Gastrocnemius medialis (tissue), 4 donors: ENCODE data around the gene LEF1. TPM values are rescaled to one million over a fixed set of nuclear protein-coding genes. Genes with fewer than 3 reads are reported as not detected.

Source experiments
- ATAC-seq, 2 donors: fragments of 150-250 bp; one replicate each; pipeline ENCODE4 v1.9.1; 2016
- DNase-seq, 2 donors: peaks; one replicate each; pipeline ENCODE4 v3.0.0-alpha.2; 2019
- H3K27ac ChIP-seq, 4 donors: fragments of 200-600 bp; sonication (generic); 1 replicate in 1 of 4; 2 replicates in 3 of 4; pipeline ENCODE4 v1.5.1; 2016 to 2018; ENCODE audit warnings: mild to moderate bottlenecking in 2 of 4, moderate library complexity in 1 of 4
- H3K27me3 ChIP-seq, 3 donors: fragments of 200-600 bp; sonication (generic) in 2 of 3; 1 replicate in 1 of 3; 2 replicates in 2 of 3; pipeline versions ENCODE4 v1.5.1 to v1.6.0; 2016 to 2019; ENCODE audit warnings: mild to moderate bottlenecking in 1 of 3, moderate library complexity in 1 of 3
- H3K36me3 ChIP-seq, 2 donors: fragments of 200-600 bp; sonication (generic) in 1 of 2; one replicate each; pipeline ENCODE4 v1.5.1; 2017 to 2018
- H3K4me1 ChIP-seq, 2 donors: fragments of 200-600 bp; sonication (generic) in 1 of 2; one replicate each; pipeline ENCODE4 v1.5.1; 2016 to 2017; ENCODE audit warnings: mild to moderate bottlenecking in 2 of 2
- H3K4me3 ChIP-seq, 4 donors: fragments of 200-600 bp; sonication (generic) in 3 of 4; 1 replicate in 1 of 4; 2 replicates in 3 of 4; pipeline ENCODE4 v1.5.1; 2016 to 2019; ENCODE audit warnings: mild to moderate bottlenecking in 2 of 4
- H3K9me3 ChIP-seq, 3 donors: fragments of 200-600 bp; sonication (generic) in 2 of 3; 1 replicate in 1 of 3; 2 replicates in 2 of 3; pipeline ENCODE4 v1.5.1; 2016 to 2019
- CTCF ChIP-seq, 5 experiments: fragments of 450-650 bp in 3 of 5; fragments of 200-600 bp in 2 of 5; sonication (generic) in 2 of 5; IDR thresholded peaks in 4 of 5; conservative IDR thresholded peaks in 1 of 5; 1 replicate in 4 of 5; 2 replicates in 1 of 5; pipeline ENCODE4 v1.5.1; 2016 to 2019; ENCODE audit warnings: antibody characterized with exemption in 5 of 5, mild to moderate bottlenecking in 3 of 5, moderate library complexity in 3 of 5
- POLR2A ChIP-seq, 2 donors: fragments of 450-650 bp; IDR thresholded peaks; one replicate each; pipeline ENCODE4 v1.6.1; 2017; ENCODE audit warnings: antibody characterized with exemption in 2 of 2, mild to moderate bottlenecking in 2 of 2, moderate library complexity in 2 of 2
- in situ Hi-C, 4 donors: fragments of 200-750 bp; cut with MboI; loops; one replicate each; pipeline versions ENCODE4 v1.15.0 to v1.8.0; 2017; ENCODE audit warnings: low sequenced_read_pairs in 4 of 4
- intact Hi-C: fragments of 100-400 bp; cut with DNase I; formaldehyde crosslinking; loops from one replicate; pipeline ENCODE4 v1.15.1; 2023; ENCODE audit warnings: low total_unique reads
- total RNA-seq, 4 donors: library from RNA; depleted of rRNA; stranded (reverse); fragments of >200 nt; gene quantifications; one replicate each; pipeline versions ENCODE4 v1.1.0 to v1.2.3, GENCODE V29; 2016

LEF1 gene
- total RNA-seq, 4 donors from 2014 or later: 0.33 TPM; not detected in 3

- no peak for DNase-seq
- H3K27ac ChIP-seq: no peak overlapping the region
- no peaks in the 10 kb centered on the region for H3K36me3 ChIP-seq
- ATAC-seq: no peak
- H3K4me1 ChIP-seq: peaks cover 8 to 12% of the 10 kb centered on the region in 2 donors
- TF ChIP-seq POLR2A (IDR thresholded peaks at IDR 0.05) (no peak), CTCF (IDR thresholded peaks at IDR 0.05 in 4 of 5, conservative IDR thresholded peaks at IDR 0.05 in 1 of 5) (no peak)
- intact Hi-C loops: no loop called here
- H3K9me3 ChIP-seq: no peaks in the 10 kb centered on the region
- peaks cover 57 to 96% (median 82%) of the 10 kb centered on the region in 3 donors for H3K27me3 ChIP-seq
- no peak overlapping the region for H3K4me3 ChIP-seq
- in situ Hi-C loops: no loop called here
These were observed 5.4 kb downstream of the LEF1 start for GRCh38 chr4:108163351-108163750.

GRCh38 chr4:108160741-108161352, 7.9 kb downstream of the LEF1 start:
- Histone ChIP-seq H3K27me3 (peaks cover 34 to 81% (median 66%) of the 10 kb centered on the region in 3 donors), H3K9me3 (no peaks in the 10 kb centered on the region), H3K4me3 (no peak overlapping the region), H3K4me1 (no peaks in the 10 kb centered on the region), H3K36me3 (no peaks in the 10 kb centered on the region), H3K27ac (no peak overlapping the region)
- ATAC-seq (no peak), DNase-seq (no peak)
- no peak for TF ChIP-seq CTCF (IDR thresholded peaks at IDR 0.05 in 4 of 5, conservative IDR thresholded peaks at IDR 0.05 in 1 of 5)
- no peak for TF ChIP-seq POLR2A (IDR thresholded peaks at IDR 0.05)
- in situ Hi-C loops (no loop called here), intact Hi-C loops (no loop called here)

DNA sequence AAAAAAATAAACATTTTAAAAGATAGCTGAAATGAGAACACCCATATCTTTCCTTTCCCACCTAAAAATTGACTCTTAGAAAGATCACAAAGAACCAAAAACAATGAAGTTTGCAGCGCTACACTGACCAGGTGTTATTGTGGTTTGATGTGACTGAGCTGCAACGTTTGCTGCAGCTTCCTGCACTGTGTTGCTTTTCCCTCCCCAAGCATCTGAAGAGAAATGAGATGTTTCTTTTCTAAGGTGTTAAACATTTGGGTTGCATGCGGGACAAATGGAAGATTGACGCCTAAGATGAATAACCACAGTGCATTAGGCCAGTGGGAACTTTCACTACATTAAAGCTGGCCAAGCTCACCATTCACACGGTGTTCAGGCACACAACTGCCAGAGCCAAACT, 8.9 kb downstream of the LEF1 start:
- Histone ChIP-seq H3K36me3 (no peaks in the 10 kb centered on the region), H3K4me1 (no peaks in the 10 kb centered on the region), H3K27ac (no peak overlapping the region), H3K27me3 (peaks cover 24 to 71% (median 56%) of the 10 kb centered on the region in 3 donors), H3K9me3 (no peaks in the 10 kb centered on the region), H3K4me3 (no peak overlapping the region)
- ATAC-seq: no peak
- intact Hi-C loops: no loop called here
- DNase-seq: no peak
- no peak for TF ChIP-seq POLR2A (IDR thresholded peaks at IDR 0.05)
- no peak for TF ChIP-seq CTCF (IDR thresholded peaks at IDR 0.05 in 4 of 5, conservative IDR thresholded peaks at IDR 0.05 in 1 of 5)
- in situ Hi-C loops: no loop called here

DNA sequence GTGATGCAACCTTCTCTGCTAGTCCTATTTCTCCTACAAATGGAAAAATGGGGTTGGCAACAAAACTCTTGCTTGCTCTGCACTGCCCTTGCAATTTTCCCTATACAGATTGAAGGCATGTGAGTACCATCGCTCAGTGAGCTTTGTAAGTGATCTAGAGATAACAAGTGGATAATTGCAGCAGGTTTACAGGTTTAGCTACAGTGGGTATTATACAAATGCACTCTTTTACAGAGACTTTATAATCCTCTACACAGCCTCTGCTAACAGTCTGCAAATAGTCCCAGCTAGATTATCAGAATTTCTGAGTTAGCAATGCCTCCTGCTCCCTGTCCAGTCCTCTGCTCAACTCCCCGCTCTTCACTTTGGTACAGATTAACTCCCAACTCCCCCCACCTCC, 11.1 kb downstream of the LEF1 start:
- H3K36me3 ChIP-seq: no peaks in the 10 kb centered on the region
- no peak for ATAC-seq
- DNase-seq: no peak
- no peak overlapping the region for H3K4me3 ChIP-seq
- no peak overlapping the region for H3K27ac ChIP-seq
- H3K4me1 ChIP-seq: no peaks in the 10 kb centered on the region
- no peaks in the 10 kb centered on the region for H3K9me3 ChIP-seq
- TF ChIP-seq CTCF (IDR thresholded peaks at IDR 0.05 in 4 of 5, conservative IDR thresholded peaks at IDR 0.05 in 1 of 5): no peak
- no peak for TF ChIP-seq POLR2A (IDR thresholded peaks at IDR 0.05)
- intact Hi-C loops (no loop called here), in situ Hi-C loops (no loop called here)
- peaks cover 14 to 49% (median 41%) of the 10 kb centered on the region in 3 donors for H3K27me3 ChIP-seq

- no peaks in the 10 kb centered on the region for H3K4me1 ChIP-seq
- H3K9me3 ChIP-seq: no peaks in the 10 kb centered on the region
- H3K36me3 ChIP-seq: no peaks in the 10 kb centered on the region
- H3K27me3 ChIP-seq: peaks cover 16 to 37% (median 31%) of the 10 kb centered on the region in 3 donors
- TF ChIP-seq POLR2A (IDR thresholded peaks at IDR 0.05): no peak
- TF ChIP-seq CTCF (IDR thresholded peaks at IDR 0.05 in 4 of 5, conservative IDR thresholded peaks at IDR 0.05 in 1 of 5): no peak
- intact Hi-C loops (no loop called here), in situ Hi-C loops (no loop called here)
- ATAC-seq (no peak), DNase-seq (no peak)
- H3K4me3 ChIP-seq: no peak overlapping the region
- no peak overlapping the region for H3K27ac ChIP-seq
These were observed 12.3 kb downstream of the LEF1 start for GRCh38 chr4:108156391-108156790.
